IMR-90 (cell line): ENCODE measurements around the gene BCL2L13. TPM values are rescaled to one million over a fixed set of nuclear protein-coding genes. Genes with fewer than 3 reads are reported as not detected.

Experiments used
- ATAC-seq: fragments of 200-7000 bp; cut with Tn5 transposase; 2 replicates; pipeline ENCODE4 v1.9.1; 2020; ENCODE audit warnings: low read depth, mild to moderate bottlenecking, moderate library complexity
- BruUV-seq: library from RNA; stranded (reverse); fragments of 400-500 nt; replicated peaks from 2 replicates; lab custom pipeline; 2021; lab: Mats Ljungman, UMichigan
- CTCF ChIA-PET: fragments of 300-600 bp; formaldehyde crosslinking; extraction: SDS; loops from one replicate; lab custom pipeline; 2021; ENCODE audit warnings: antibody characterized with exemption; lab: Yijun Ruan, JAX
- POLR2A ChIA-PET: fragments of 300-600 bp; sonication (Branson Sonifier 250); formaldehyde crosslinking; loops from one replicate; lab custom pipeline; 2022; ENCODE audit warnings: antibody characterized with exemption; ENCODE audit not compliant: unreplicated experiment; lab: Charles Lee
- DNase-seq: peaks from one replicate; pipeline ENCODE4 v3.0.0; 2013
- H2AFZ ChIP-seq: replicated peaks from 2 replicates; pipeline ENCODE3; 2013; ENCODE audit warnings: low read length, mild to moderate bottlenecking; ENCODE audit not compliant: poor library complexity
- H2AK5ac ChIP-seq: 2 replicates; pipeline ENCODE4 v1.6.1; 2013; ENCODE audit warnings: low read depth, low read length, inconsistent platforms
- H2AK9ac ChIP-seq: replicated peaks from 2 replicates; pipeline ENCODE3; 2013; ENCODE audit warnings: mild to moderate bottlenecking, low read depth, low read length, moderate library complexity; ENCODE audit not compliant: poor library complexity
- H2BK120ac ChIP-seq: 2 replicates; pipeline ENCODE4 v1.6.1; 2013; ENCODE audit warnings: low read depth, low read length, inconsistent platforms
- H2BK15ac ChIP-seq: 3 replicates; pipeline ENCODE4 v1.6.1; 2013; ENCODE audit warnings: low read depth, low read length, inconsistent platforms
- H2BK20ac ChIP-seq: 2 replicates; pipeline ENCODE4 v1.6.1; 2013; ENCODE audit warnings: low read depth, mild to moderate bottlenecking, inconsistent platforms, low read length, moderate library complexity
- H2BK5ac ChIP-seq: 2 replicates; pipeline ENCODE4 v1.6.1; 2013; ENCODE audit warnings: mild to moderate bottlenecking, low read depth, low read length, inconsistent platforms; ENCODE audit not compliant: poor library complexity, severe bottlenecking
- H3K14ac ChIP-seq: replicated peaks from 2 replicates; pipeline ENCODE4 v1.6.1; 2013; ENCODE audit warnings: low read depth, low read length, inconsistent platforms
- H3K18ac ChIP-seq: 2 replicates; pipeline ENCODE4 v1.6.1; 2013; ENCODE audit warnings: low read depth, low read length, control low read depth
- H3K23ac ChIP-seq: 2 replicates; pipeline ENCODE4 v1.6.1; 2013; ENCODE audit warnings: low read depth, low read length, inconsistent platforms
- H3K27ac ChIP-seq: 2 replicates; pipeline ENCODE4 v1.5.1; 2013; ENCODE audit warnings: mild to moderate bottlenecking, control low read depth, low read length; ENCODE audit not compliant: insufficient read depth
- H3K27me3 ChIP-seq: 2 replicates; pipeline ENCODE4 v1.6.1; 2013; ENCODE audit warnings: low read length; ENCODE audit not compliant: control insufficient read depth, insufficient read depth
- H3K36me3 ChIP-seq: 2 replicates; pipeline ENCODE4 v1.6.1; 2013; ENCODE audit warnings: low read length, mixed read lengths; ENCODE audit not compliant: control insufficient read depth, insufficient read depth
- H3K4ac ChIP-seq: 2 replicates; pipeline ENCODE4 v1.6.1; 2013; ENCODE audit warnings: low read depth, low read length, inconsistent platforms
- H3K4me1 ChIP-seq: 2 replicates; pipeline ENCODE4 v1.6.1; 2013; ENCODE audit warnings: low read length, mixed read lengths; ENCODE audit not compliant: control insufficient read depth, insufficient read depth
- H3K4me2 ChIP-seq: 2 replicates; pipeline ENCODE4 v1.6.1; 2013; ENCODE audit warnings: low read depth, mild to moderate bottlenecking, control low read depth, low read length, moderate library complexity
- H3K4me3 ChIP-seq: 2 replicates; pipeline ENCODE4 v1.5.1; 2013; ENCODE audit warnings: low read depth, mild to moderate bottlenecking, control low read depth, low read length, moderate library complexity; ENCODE audit not compliant: insufficient read depth
- H3K56ac ChIP-seq: 2 replicates; pipeline ENCODE4 v1.6.1; 2013; ENCODE audit warnings: low read length, inconsistent platforms; ENCODE audit not compliant: insufficient read depth; ENCODE audit errors: extremely low read depth
- H3K79me1 ChIP-seq, 2 experiments: 2 replicates each; pipeline ENCODE4 v1.6.1; 2013; ENCODE audit warnings: low read length in 2 of 2, inconsistent platforms in 1 of 2, low read depth in 1 of 2
- H3K9ac ChIP-seq: 2 replicates; pipeline ENCODE4 v1.6.1; 2013; ENCODE audit warnings: low read depth, low read length, control low read depth
- H3K9me1 ChIP-seq: 2 replicates; pipeline ENCODE4 v1.6.1; 2013; ENCODE audit warnings: low read length, inconsistent platforms; ENCODE audit not compliant: insufficient read depth
- H3K9me3 ChIP-seq: 2 replicates; pipeline ENCODE4 v1.6.1; 2013; ENCODE audit warnings: low read length; ENCODE audit not compliant: control insufficient read depth, insufficient read depth
- H4K20me1 ChIP-seq: 2 replicates; pipeline ENCODE4 v1.6.1; 2013; ENCODE audit warnings: low read length, inconsistent platforms; ENCODE audit not compliant: insufficient read depth
- H4K5ac ChIP-seq: 2 replicates; pipeline ENCODE4 v1.6.1; 2013; ENCODE audit warnings: mild to moderate bottlenecking, low read depth, low read length, control low read depth
- H4K8ac ChIP-seq, 2 experiments: 2 replicates each; pipeline ENCODE4 v1.6.1; 2013; ENCODE audit warnings: low read depth in 2 of 2, low read length in 2 of 2, control low read depth in 1 of 2, inconsistent platforms in 1 of 2
- H4K91ac ChIP-seq: 2 replicates; pipeline ENCODE4 v1.6.1; 2013; ENCODE audit warnings: low read depth, low read length, inconsistent platforms; ENCODE audit not compliant: insufficient read depth
- BHLHE40 ChIP-seq: fragments of 150-350 bp; IDR thresholded peaks from 2 replicates; pipeline ENCODE4 v1.6.1; 2016; ENCODE audit warnings: mild to moderate bottlenecking, low read depth, low read length
- CEBPB ChIP-seq: IDR thresholded peaks from 2 replicates; pipeline ENCODE4 v1.6.1; 2012; ENCODE audit warnings: low read depth, low read length, improper control_type of control experiment
- CHD1 ChIP-seq: IDR thresholded peaks from 2 replicates; pipeline ENCODE4 v1.6.1; 2012; ENCODE audit warnings: low read depth, low read length, improper control_type of control experiment
- FOS ChIP-seq: fragments of 150-350 bp; IDR thresholded peaks from 2 replicates; pipeline ENCODE4 v1.6.1; 2016; ENCODE audit warnings: low read depth, low read length
- MAFK ChIP-seq: IDR thresholded peaks from 2 replicates; pipeline ENCODE4 v1.6.1; 2012; ENCODE audit warnings: low read depth, low read length, improper control_type of control experiment
- MAZ ChIP-seq: IDR thresholded peaks from 2 replicates; pipeline ENCODE4 v1.6.1; 2012; ENCODE audit warnings: low read depth, mild to moderate bottlenecking, low read length, improper control_type of control experiment, moderate library complexity, borderline replicate concordance
- MXI1 ChIP-seq: IDR thresholded peaks from 2 replicates; pipeline ENCODE4 v1.6.1; 2012; ENCODE audit warnings: low read depth, mild to moderate bottlenecking, low read length, moderate library complexity, borderline replicate concordance
- NFE2L2 ChIP-seq: fragments of 150-350 bp; IDR thresholded peaks from 2 replicates; pipeline ENCODE4 v1.6.1; 2016; ENCODE audit warnings: low read depth, mild to moderate bottlenecking, low read length
- POLR2A ChIP-seq: IDR thresholded peaks from 2 replicates; pipeline ENCODE4 v1.6.1; 2012; ENCODE audit warnings: mild to moderate bottlenecking, low read depth, low read length
- RAD21 ChIP-seq: IDR thresholded peaks from 2 replicates; pipeline ENCODE4 v1.6.1; 2012; ENCODE audit warnings: low read length, improper control_type of control experiment
- RCOR1 ChIP-seq: IDR thresholded peaks from 2 replicates; pipeline ENCODE4 v1.6.1; 2012; ENCODE audit warnings: mild to moderate bottlenecking, low read length, improper control_type of control experiment; ENCODE audit not compliant: insufficient replicate concordance
- RFX5 ChIP-seq: IDR thresholded peaks from 2 replicates; pipeline ENCODE4 v1.8.0; 2012; ENCODE audit warnings: low read depth, mild to moderate bottlenecking, low read length, moderate library complexity
- SMC3 ChIP-seq: fragments of 150-350 bp; IDR thresholded peaks from 2 replicates; pipeline ENCODE4 v1.6.1; 2016; ENCODE audit warnings: low read depth, mild to moderate bottlenecking, antibody characterized with exemption, low read length, moderate library complexity
- WGBS, 2 experiments: methylation state at CpG; one replicate each; pipeline versions ENCODE4 v1.1.5 to v1.1.7; 2013; ENCODE audit warnings: missing lambda C conversion rate in 2 of 2; ENCODE audit not compliant: insufficient read length in 1 of 2; ENCODE audit errors: extremely low coverage in 2 of 2; 5-methylcytosine and 5-hydroxymethylcytosine counted together
- dilution Hi-C: fragments of 300-500 bp; cut with HindIII; formaldehyde crosslinking; loops from one replicate; pipeline ENCODE4 v1.14.3; 2018; ENCODE audit warnings: low sequenced_read_pairs; ENCODE audit not compliant: unreplicated experiment
- in situ Hi-C: fragments of 300-500 bp; cut with MboI; formaldehyde crosslinking; loops from 3 replicates; pipeline ENCODE4 v1.14.3; 2019; ENCODE audit warnings: low sequenced_read_pairs, inconsistent platforms, mixed read lengths
- intact Hi-C: fragments of 100-400 bp; cut with micrococcal nuclease; formaldehyde crosslinking; loops from 2 replicates; pipeline ENCODE4 v1.10.0; 2022
- polyA plus RNA-seq, 3 experiments: library from polyadenylated mRNA; depleted of rRNA; stranded (reverse); fragments of >200 nt; gene quantifications; 2 replicates each; pipeline ENCODE4 v1.2.3, GENCODE V29; 2012; ENCODE audit warnings: low replicate concordance in 1 of 3
- total RNA-seq: library from RNA; depleted of rRNA; stranded (reverse); fragments of >200 nt; gene quantifications from 2 replicates; pipeline ENCODE4 v1.2.3, GENCODE V29; 2012
- TF ChIP-seq, protein P1 (sequence below): fragments of 150-350 bp; IDR thresholded peaks from 2 replicates; pipeline ENCODE4 v1.6.1; 2017; ENCODE audit warnings: mild to moderate bottlenecking, antibody characterized with exemption, low read length, low read depth
- TF ChIP-seq, protein P2 (sequence below): fragments of 150-350 bp; IDR thresholded peaks from 2 replicates; pipeline ENCODE4 v1.6.1; 2016; ENCODE audit warnings: low read depth, mild to moderate bottlenecking, low read length, moderate library complexity, borderline replicate concordance
- TF ChIP-seq, protein P3 (sequence below): conservative IDR thresholded peaks from 2 replicates; pipeline ENCODE4 v1.5.1; 2012; ENCODE audit warnings: mild to moderate bottlenecking, low read depth, low read length, improper control_type of control experiment

The BCL2L13 gene
- total and polyA plus RNA-seq, 2 of the 4 experiments (the other 2 are of a cell fraction) = 42.6 to 86.7 TPM

DNA sequence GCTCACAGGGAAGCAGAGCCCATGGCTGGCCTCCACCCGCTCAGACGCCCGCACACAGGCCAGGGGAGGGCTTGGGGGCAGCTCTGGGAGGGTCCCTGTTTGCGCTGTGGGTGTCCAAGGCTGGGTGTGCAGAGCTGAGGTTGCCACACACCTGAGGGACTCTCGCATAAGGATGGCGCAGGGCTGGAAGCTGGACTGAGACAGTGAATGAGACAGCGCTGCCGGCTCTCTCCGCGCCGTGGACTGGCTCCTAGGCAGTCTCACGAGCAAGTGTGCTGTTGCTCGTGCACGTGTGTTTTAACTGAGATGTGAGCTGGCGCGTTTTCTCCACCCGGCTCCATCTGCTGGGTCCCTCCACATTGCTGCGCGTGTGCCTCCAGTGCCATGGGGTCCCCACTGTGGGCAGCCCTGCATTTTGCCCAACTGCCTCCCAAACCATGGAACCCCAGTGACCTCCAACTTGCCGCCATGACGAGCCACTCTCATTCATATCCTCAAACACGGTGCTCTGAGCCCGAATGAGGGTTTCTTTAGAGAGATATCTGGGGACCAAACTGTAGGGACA, 139.9 kb downstream of the BCL2L13 start:
- Histone ChIP-seq H2BK15ac (no peak overlapping the region), H4K5ac (no peak overlapping the region), H2AK9ac (peak overlapping the region; percentile 13), H4K91ac (no peak overlapping the region), H3K4me3 (no peak overlapping the region), H3K36me3 (no peaks in the 10 kb centered on the region), H3K18ac (no peak overlapping the region), H3K23ac (no peak overlapping the region), H3K27ac (no peak overlapping the region), H3K27me3 (no peaks in the 10 kb centered on the region), H2AK5ac (no peak overlapping the region), H3K79me1 (peaks cover 0 to 4% of the 10 kb centered on the region in 2 experiments; a peak in 2 of 4 replicates), H3K4ac (no peak overlapping the region), H3K4me2 (no peak overlapping the region), H2BK120ac (no peak overlapping the region), H3K56ac (no peak overlapping the region), H3K9me1 (peaks cover 5% of the 10 kb centered on the region; the same call in 1 of the 2 replicates), H4K8ac (no peak overlapping the region), H2BK20ac (no peak overlapping the region), H3K9ac (no peak overlapping the region), H3K4me1 (peaks cover 14% of the 10 kb centered on the region), H3K9me3 (no peaks in the 10 kb centered on the region), H2BK5ac (no peak overlapping the region), H2AFZ (no peak overlapping the region), H3K14ac (no peak overlapping the region), H4K20me1 (peaks cover 3% of the 10 kb centered on the region; the same call in 1 of the 2 replicates)
- dilution Hi-C loops = no loop called here
- BruUV-seq = no TSS peak
- ChIA-PET CTCF (interaction anchor here (0.6 to 1.0 kb wide), 2 partner anchors 42 to 221 kb away, joined by 3 to 6 read pairs; no protein-coding TSS in a partner anchor), POLR2A (no interaction called here)
- ATAC-seq (no peak), DNase-seq (no peak)
- in situ Hi-C loops = no loop called here
- TF ChIP-seq RFX5 = no peak
- no peak for TF ChIP-seq SMC3
- no peak for TF ChIP-seq MXI1
- no peak for TF ChIP-seq NFE2L2
- no peak for TF ChIP-seq POLR2A
- TF ChIP-seq FOS = no peak
- TF ChIP-seq RAD21 = no peak
- TF ChIP-seq, protein P1, sequence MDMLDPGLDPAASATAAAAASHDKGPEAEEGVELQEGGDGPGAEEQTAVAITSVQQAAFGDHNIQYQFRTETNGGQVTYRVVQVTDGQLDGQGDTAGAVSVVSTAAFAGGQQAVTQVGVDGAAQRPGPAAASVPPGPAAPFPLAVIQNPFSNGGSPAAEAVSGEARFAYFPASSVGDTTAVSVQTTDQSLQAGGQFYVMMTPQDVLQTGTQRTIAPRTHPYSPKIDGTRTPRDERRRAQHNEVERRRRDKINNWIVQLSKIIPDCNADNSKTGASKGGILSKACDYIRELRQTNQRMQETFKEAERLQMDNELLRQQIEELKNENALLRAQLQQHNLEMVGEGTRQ = no peak
- no peak for TF ChIP-seq CEBPB
- TF ChIP-seq RCOR1 = no peak
- TF ChIP-seq MAZ = no peak
- TF ChIP-seq CHD1 = no peak
- no peak for TF ChIP-seq MAFK
- no peak for TF ChIP-seq BHLHE40
- TF ChIP-seq, protein P2, sequence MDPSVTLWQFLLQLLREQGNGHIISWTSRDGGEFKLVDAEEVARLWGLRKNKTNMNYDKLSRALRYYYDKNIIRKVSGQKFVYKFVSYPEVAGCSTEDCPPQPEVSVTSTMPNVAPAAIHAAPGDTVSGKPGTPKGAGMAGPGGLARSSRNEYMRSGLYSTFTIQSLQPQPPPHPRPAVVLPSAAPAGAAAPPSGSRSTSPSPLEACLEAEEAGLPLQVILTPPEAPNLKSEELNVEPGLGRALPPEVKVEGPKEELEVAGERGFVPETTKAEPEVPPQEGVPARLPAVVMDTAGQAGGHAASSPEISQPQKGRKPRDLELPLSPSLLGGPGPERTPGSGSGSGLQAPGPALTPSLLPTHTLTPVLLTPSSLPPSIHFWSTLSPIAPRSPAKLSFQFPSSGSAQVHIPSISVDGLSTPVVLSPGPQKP = no peak
- TF ChIP-seq, protein P3, sequence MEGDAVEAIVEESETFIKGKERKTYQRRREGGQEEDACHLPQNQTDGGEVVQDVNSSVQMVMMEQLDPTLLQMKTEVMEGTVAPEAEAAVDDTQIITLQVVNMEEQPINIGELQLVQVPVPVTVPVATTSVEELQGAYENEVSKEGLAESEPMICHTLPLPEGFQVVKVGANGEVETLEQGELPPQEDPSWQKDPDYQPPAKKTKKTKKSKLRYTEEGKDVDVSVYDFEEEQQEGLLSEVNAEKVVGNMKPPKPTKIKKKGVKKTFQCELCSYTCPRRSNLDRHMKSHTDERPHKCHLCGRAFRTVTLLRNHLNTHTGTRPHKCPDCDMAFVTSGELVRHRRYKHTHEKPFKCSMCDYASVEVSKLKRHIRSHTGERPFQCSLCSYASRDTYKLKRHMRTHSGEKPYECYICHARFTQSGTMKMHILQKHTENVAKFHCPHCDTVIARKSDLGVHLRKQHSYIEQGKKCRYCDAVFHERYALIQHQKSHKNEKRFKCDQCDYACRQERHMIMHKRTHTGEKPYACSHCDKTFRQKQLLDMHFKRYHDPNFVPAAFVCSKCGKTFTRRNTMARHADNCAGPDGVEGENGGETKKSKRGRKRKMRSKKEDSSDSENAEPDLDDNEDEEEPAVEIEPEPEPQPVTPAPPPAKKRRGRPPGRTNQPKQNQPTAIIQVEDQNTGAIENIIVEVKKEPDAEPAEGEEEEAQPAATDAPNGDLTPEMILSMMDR = no peak
- WGBS, 2 experiments = 93% methylated on average over 10 of the region's 23 CpGs; no CpG with 5 or more reads in 1 of the 2 experiments
- intact Hi-C loops = no loop called here
